Measurements from ENCODE around the gene MED13L.
"Not testable (repeated sequence)": the region's sequence is repeated elsewhere in the genome, so short reads cannot be mapped to it uniquely, and the experiment has no call there.

Gene MED13L

DNA sequence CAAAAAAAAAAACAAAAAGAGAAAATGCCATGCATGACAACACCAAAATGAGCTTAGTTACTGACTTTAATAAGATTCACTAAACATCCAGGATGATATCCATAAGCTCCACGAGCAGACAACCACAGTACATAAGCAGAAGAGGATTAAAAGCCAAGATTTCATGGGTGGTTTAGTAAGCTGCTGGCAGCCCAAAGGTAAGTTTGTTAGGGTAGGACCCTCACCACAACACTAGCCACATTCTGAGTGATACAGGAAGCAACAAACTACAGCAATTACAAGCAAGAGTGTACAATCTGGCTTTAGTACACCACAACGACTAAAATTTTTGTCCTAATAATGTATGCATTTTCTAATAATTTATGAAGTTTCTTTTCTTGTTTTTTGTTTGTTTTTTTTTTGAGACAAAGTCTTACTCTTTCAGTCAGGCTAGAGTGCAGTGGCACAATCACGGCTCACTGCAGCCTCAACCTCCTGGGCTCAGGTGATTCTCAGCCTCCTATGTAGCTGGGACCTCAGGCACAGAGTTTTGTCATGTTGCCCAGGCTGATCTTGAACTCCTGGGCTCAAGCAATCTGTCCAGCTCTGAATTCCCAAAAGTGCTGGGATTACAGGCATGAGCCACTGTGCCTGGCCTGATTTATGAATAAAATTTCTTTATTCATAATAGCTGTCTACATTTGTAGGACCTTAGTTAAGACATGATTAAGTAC is 221.4 kb downstream of the MED13L start:
- DNase-seq (ENCODE audit: low spot score) = no peak

- no peak for DNase-seq (ENCODE audit: low spot score)
Observed at GRCh38 chr12:116054280-116054679, 223.2 kb downstream of the MED13L start.

- DNase-seq (ENCODE audit: low spot score) = peak; percentile 30
Observed at GRCh38 chr12:116053479-116054200, 223.9 kb downstream of the MED13L start.

DNA sequence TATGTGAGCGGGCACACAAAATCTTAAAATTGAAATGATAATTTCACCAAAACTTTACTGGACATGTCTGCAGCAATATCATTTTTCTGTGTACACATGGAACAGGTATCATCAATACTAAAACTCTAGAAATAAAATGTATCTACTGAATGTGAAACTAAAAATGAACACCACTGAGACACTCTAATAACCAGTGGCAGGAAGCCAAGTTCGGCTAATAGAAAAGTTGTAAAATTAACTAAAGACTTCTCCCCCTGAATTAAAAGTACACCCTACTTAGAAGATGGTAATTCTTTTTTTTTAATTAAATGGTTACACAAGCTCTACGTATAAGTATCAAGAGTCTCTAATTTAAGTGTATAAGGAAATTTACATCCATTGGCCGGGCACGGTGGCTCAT is 227.2 kb downstream of the MED13L start:
- no peak for DNase-seq (ENCODE audit: low spot score)

DNA sequence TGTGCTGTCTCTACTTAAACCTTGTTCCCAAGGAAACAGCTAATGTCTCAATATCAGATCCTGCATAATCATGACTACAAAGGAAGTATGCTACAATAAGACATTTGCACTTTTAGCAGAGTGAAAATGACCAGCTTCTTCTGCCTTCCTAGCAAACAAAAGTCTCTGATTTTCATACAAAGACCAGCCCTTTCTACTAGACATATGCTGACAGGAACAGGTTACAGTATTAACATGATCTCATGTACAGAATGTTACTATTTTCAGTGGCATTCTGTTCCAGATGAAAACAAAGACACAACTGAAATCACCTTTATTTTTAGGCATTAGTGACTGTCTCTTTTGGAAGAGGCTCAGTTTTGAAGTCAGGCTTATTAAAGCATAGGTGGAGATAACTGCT is 228.6 kb downstream of the MED13L start:
- DNase-seq (ENCODE audit: low spot score) = no peak

DNA sequence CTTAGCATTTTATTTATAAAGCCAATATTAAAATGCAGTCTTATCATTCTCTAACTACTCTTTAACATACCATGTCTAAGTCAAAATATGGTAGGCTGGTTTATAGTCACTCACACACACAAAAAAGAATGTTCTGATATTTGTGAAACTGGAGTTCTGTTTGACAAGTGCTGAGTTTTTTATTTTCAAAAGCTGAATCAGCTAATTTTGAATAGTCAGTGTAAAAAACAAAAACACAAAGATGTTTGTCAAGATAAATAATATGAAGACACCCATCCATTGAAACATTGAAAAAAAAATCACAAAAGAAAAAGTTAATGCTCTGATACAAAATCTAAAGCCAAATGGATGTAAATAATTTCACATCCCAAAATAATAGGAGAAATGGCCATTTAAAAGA is 231.5 kb downstream of the MED13L start:
- no peak for DNase-seq (ENCODE audit: low spot score)

DNA sequence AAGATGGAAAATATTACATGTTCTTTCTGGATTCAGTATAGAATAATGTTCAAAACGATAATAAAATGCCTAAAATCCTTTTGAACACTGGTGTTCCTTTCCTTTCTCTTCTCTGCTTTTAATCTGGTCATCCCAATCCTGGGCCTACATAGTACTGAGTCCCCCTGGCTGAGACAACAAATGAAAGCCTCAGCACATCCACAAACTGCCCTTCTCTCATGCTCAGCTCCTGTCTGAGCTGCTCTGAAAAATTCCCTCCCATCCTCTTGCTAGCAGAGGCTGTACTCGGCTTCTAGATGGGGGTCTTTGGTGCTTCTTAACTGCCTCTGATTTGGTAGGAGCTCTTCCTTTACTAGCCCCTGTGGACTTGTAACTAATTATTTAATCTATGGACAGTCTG is 232.3 kb downstream of the MED13L start:
- DNase-seq (ENCODE audit: low spot score) = no peak

GRCh38 chr12:116043659-116044535 is 233.6 kb downstream of the MED13L start:
- no peak for DNase-seq (ENCODE audit: low spot score)

GRCh38 chr12:116040402-116040801 is 237.1 kb downstream of the MED13L start:
- DNase-seq (ENCODE audit: low spot score) = no peak

GRCh38 chr12:116039081-116039480 is 238.4 kb downstream of the MED13L start:
- no peak for DNase-seq (ENCODE audit: low spot score)

DNA sequence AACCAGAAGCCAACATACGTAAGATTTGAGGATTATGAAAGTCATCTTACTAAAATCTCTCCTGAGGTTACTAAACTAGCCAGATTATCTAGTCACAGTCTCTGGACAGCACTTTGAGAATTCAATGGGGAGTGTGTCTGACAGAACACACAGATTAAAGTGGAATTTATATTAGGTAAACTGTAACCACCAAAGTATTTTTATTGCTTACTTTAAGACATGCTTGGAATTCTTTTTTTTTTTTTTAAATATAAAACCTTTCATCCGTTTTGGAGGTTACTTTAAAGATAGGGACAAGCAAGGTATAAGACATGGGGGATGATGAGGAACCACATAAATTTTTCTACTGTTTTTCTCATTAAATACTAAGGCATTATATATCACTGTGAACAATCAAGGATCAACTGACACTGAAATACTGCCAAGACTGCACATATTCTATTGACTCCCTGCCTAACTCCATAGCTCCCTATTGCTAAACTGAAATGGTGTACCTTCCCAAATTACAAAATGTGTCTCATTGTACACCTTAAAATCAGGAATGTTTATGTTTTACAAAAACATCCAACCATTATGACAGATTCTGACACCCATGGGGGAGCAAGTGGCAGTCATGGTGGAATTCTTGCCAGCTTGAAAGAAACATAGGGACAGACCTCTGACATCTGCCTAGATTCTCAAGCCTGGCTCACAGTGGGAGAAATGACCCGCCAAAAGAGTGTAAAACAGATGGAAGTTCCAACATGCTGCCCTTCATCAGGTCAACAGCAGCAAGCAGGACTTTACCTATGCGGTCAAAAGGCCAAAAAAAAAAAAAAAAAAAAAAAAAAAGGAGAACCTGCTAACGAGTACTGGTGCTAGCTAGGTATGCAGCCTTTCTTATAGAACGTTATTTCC is 239.3 kb downstream of the MED13L start:
- peak; percentile 48 for DNase-seq (ENCODE audit: low spot score)

- no peak for DNase-seq (ENCODE audit: low spot score)
Observed at GRCh38 chr12:116033765-116034164, 243.7 kb downstream of the MED13L start.

GRCh38 chr12:116031624-116032023 is 245.9 kb downstream of the MED13L start:
- not testable (repeated sequence) for DNase-seq (ENCODE audit: low spot score)

DNA sequence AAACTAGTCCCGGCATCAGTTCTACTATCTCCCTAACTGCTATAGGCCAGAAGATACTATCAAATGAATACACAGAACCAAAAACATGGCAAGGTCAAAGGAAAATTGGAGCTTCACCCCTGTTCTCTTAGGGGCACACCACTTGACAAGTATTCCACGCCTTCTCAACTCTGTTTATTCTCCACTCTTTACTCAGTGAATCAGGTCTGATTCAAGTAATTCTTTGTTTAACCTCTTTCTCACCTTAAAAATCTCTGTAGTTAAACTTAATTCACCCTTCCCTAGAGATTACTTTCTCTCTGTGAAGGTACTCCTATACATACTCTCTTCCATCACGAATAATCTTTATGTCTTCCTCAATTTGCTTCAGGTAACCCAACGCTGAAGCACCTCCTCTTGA is 248.9 kb downstream of the MED13L start:
- DNase-seq (ENCODE audit: low spot score) = no peak

DNA sequence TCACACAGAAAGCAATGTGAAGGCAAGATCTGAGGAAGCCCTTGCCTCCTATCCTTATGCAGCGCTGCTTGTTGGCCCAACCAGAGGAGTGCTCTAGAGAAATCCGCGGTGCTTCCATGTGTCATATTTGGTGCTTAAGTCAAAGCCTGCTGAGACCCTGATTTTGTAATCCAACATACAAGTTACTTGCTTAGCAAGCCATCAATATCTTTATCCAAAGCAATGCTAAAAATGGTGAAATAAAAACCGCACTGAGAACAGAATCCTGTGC is 250.0 kb downstream of the MED13L start:
- DNase-seq (ENCODE audit: low spot score) = no peak

DNA sequence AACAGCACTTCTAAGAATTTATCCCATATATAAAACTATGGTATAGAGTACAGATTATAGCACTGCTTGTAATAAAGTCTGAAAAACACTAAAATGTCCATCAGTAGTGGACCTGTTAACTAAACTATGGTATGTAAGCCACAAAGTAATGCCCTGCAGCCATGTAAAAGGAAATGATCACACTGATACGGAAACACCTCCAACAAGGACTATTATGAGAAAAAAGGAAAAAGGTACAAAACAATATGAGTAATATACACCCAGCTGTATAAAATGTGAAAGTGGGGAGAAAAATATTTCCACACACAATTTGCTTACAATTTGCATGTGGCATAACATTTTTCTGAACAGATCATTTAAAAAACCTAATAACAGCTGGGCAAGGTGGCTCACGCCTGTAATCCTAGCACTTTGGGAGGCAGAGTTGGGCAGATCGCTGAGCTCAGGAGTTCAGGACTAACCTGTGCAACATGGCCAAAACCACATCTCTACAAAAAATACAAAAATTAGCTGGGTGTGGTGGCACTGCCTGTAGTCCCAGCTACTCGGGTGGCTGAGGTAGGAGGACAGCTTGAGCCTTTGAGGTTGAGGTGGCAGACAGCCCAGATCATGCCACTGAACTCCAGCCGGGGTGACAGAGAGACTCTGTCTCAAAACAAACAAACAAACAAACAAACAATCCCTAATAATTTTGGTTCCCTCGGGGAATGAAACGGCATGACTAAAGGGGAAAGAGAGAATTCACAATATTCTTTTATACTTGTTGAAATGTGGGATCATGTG is 250.5 kb downstream of the MED13L start:
- no peak for DNase-seq (ENCODE audit: low spot score)

- DNase-seq (ENCODE audit: low spot score) = no peak
Observed at GRCh38 chr12:116026346-116026745, 251.1 kb downstream of the MED13L start.

DNA sequence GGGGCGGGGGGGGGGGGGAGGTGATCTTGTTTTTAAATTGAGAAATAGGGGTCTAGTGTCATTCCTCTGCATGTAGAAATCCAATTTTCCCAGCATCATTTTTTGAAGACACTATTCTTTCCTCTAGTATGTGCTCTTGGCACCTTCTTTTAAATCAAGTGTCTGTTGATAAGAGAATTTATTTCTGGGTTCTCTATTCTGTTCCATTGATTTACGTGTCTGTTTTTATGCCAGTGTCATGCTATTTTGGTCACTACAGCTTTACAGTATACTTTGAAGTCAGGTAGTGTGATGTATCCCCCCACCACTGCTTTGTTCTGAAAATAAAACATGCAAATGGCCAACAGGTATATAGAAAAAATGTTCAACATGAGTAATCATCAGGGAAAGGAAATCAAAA is 252.7 kb downstream of the MED13L start:
- no peak for DNase-seq (ENCODE audit: low spot score)

- no peak for DNase-seq (ENCODE audit: low spot score)
Observed at GRCh38 chr12:116019415-116019814, 258.1 kb downstream of the MED13L start.

DNA sequence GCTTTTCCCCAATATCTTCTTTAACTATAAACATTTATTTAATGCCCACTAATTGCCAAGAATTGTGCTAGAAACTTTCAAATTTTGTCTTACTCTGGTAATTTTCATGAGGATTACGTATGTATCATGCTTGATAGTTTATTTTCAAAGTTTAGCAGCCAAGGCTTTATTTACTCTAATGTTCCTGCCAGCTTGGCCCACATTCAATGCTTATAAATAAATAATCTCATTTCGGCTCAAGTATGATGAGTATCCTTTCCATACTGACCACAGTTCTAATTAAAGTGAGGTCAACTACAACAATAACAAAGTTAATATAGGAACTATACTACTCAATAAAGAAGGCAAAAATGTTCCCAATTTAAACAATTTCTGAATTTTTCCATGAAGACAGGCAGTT is 259.2 kb downstream of the MED13L start:
- no peak for DNase-seq (ENCODE audit: low spot score)

DNA sequence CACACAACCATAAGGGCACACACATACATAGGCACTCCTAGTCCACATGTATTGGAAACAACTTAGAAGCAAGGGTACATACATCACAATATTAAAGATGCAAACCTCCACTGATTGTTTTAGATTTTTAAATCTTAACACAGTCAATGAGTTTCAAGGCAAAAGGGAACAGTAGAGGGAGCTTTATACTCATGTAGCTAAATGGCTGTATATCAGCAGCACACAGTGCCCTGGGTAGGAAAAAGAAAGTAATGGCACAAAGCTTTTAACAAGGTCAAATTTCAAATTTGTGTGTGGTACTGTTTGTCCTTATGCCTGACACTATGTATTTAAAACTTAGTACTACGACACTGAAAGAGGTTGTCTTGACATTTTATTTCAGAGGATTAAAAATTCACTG is 262.0 kb downstream of the MED13L start:
- peak; percentile 38 for DNase-seq (ENCODE audit: low spot score)

All from kidney tubule cell (primary cell).